Osteoblast (primary cell): ENCODE data around the gene SDHB. TPM values are rescaled to one million over a fixed set of nuclear protein-coding genes. Genes with fewer than 3 reads are reported as not detected.
"Not testable (repeated sequence)": the region's sequence is repeated elsewhere in the genome, so short reads cannot be mapped to it uniquely, and the experiment has no call there.

ENCODE experiments used
- DNase-seq: peaks from one replicate; pipeline ENCODE4 v3.0.0; 2011; ENCODE audit warnings: low spot score, mixed read lengths; ENCODE audit not compliant: insufficient read length; ENCODE audit errors: missing footprints
- H2AFZ ChIP-seq: 2 replicates; pipeline ENCODE4 v1.6.0; 2011; ENCODE audit warnings: mild to moderate bottlenecking, low read length
- H3K27ac ChIP-seq: 2 replicates; pipeline ENCODE4 v1.5.1; 2011; ENCODE audit warnings: mild to moderate bottlenecking, low read depth, low read length, moderate library complexity
- H3K27me3 ChIP-seq: 2 replicates; pipeline ENCODE4 v1.6.0; 2012; ENCODE audit warnings: mild to moderate bottlenecking, control low read depth, inconsistent platforms, low read length, moderate library complexity; ENCODE audit not compliant: insufficient read depth
- H3K36me3 ChIP-seq: 2 replicates; pipeline ENCODE4 v1.5.1; 2011; ENCODE audit warnings: mild to moderate bottlenecking, low read length, control low read depth, moderate library complexity; ENCODE audit not compliant: insufficient read depth
- H3K4me1 ChIP-seq: 2 replicates; pipeline ENCODE4 v1.5.1; 2011; ENCODE audit warnings: mild to moderate bottlenecking, low read length, control low read depth, moderate library complexity; ENCODE audit not compliant: insufficient read depth
- H3K4me2 ChIP-seq: 2 replicates; pipeline ENCODE4 v1.6.0; 2011; ENCODE audit warnings: mild to moderate bottlenecking, low read length; ENCODE audit not compliant: insufficient read depth
- H3K4me3 ChIP-seq: fragments of 200-600 bp; sonication (generic); 3 replicates; pipeline ENCODE4 v1.5.1; 2012; ENCODE audit warnings: mild to moderate bottlenecking, low read length, inconsistent platforms; ENCODE audit not compliant: insufficient read depth
- H3K79me2 ChIP-seq: 2 replicates; pipeline ENCODE4 v1.6.0; 2012; ENCODE audit warnings: mild to moderate bottlenecking, low read length, control low read depth, inconsistent platforms; ENCODE audit not compliant: insufficient read depth
- H3K9me3 ChIP-seq: 2 replicates; pipeline ENCODE4 v1.5.1; 2011; ENCODE audit warnings: low read depth, low read length, control low read depth
- H4K20me1 ChIP-seq: 2 replicates; pipeline ENCODE4 v1.6.0; 2012; ENCODE audit warnings: mild to moderate bottlenecking, low read length, control low read depth; ENCODE audit not compliant: insufficient read depth
- total RNA-seq: library from RNA; depleted of rRNA; stranded (reverse); fragments of >200 nt; gene quantifications from 2 replicates; pipeline ENCODE4 v1.2.3, GENCODE V29; 2012
- TF ChIP-seq, protein P1 (sequence below): IDR thresholded peaks from 2 replicates; pipeline ENCODE4 v1.5.1; 2011; ENCODE audit warnings: mild to moderate bottlenecking, low read depth, low read length, moderate library complexity; ENCODE audit errors: extremely low read depth

SDHB gene
- total RNA-seq, 1 donor, result 87.6 TPM

DNA sequence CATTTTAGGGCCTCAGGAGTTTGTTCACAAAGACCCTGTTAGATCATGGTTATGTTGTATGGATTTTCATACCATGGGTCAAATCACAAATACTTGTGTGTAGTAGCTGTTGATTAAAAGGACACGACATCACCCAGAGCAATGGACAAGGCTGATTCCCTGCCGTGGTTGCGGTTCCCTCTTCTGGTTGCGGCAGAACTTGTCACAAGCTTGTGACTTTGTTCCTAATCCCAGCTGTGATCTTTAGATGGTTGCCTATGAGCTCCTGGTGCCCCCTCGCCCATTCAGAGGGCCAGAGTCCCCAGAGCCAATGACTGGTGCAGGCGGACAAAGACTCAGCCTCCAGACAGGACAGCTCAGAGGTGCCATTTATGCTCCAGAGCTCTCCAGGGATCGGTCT lies 11.8 kb upstream of the SDHB start:
- H3K4me2 ChIP-seq, result no peak overlapping the region
- no peaks in the 10 kb centered on the region for H3K79me2 ChIP-seq
- no peak overlapping the region for H3K27ac ChIP-seq
- H3K4me3 ChIP-seq, result no peak overlapping the region
- H3K36me3 ChIP-seq, result no peaks in the 10 kb centered on the region
- H3K27me3 ChIP-seq, result no peaks in the 10 kb centered on the region
- no peak for DNase-seq
- H3K4me1 ChIP-seq, result peaks cover 7% of the 10 kb centered on the region
- H3K9me3 ChIP-seq, result no peaks in the 10 kb centered on the region
- H2AFZ ChIP-seq, result no peak overlapping the region
- TF ChIP-seq, protein P1, sequence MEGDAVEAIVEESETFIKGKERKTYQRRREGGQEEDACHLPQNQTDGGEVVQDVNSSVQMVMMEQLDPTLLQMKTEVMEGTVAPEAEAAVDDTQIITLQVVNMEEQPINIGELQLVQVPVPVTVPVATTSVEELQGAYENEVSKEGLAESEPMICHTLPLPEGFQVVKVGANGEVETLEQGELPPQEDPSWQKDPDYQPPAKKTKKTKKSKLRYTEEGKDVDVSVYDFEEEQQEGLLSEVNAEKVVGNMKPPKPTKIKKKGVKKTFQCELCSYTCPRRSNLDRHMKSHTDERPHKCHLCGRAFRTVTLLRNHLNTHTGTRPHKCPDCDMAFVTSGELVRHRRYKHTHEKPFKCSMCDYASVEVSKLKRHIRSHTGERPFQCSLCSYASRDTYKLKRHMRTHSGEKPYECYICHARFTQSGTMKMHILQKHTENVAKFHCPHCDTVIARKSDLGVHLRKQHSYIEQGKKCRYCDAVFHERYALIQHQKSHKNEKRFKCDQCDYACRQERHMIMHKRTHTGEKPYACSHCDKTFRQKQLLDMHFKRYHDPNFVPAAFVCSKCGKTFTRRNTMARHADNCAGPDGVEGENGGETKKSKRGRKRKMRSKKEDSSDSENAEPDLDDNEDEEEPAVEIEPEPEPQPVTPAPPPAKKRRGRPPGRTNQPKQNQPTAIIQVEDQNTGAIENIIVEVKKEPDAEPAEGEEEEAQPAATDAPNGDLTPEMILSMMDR, result no peak
- H4K20me1 ChIP-seq, result no peaks in the 10 kb centered on the region

DNA sequence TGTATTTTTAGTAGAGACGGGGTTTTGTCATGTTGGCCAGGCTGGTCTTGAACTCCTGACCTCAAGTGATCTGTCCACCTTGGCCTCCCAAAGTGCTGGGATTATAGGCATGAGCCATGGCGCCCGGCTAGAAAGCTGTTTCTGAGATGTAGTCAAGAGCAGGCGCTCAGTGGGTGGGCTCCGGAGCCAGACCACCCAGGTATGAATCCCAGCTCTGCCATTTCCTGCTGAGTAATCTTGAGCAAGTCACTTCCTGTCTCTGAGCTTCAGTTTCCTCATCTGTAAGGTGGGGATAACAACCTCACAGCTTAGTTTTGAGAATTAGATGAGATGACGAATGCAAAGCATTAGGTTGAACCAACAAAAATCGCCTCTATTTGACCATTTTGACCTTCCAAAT lies 8.9 kb upstream of the SDHB start:
- not testable (repeated sequence) for H3K79me2 ChIP-seq, H3K4me2 ChIP-seq, H3K27me3 ChIP-seq, H4K20me1 ChIP-seq, DNase-seq, H3K27ac ChIP-seq, H3K9me3 ChIP-seq, H2AFZ ChIP-seq, H3K36me3 ChIP-seq, H3K4me3 ChIP-seq
- H3K4me1 ChIP-seq, result peaks cover 12% of the 10 kb centered on the region

DNA sequence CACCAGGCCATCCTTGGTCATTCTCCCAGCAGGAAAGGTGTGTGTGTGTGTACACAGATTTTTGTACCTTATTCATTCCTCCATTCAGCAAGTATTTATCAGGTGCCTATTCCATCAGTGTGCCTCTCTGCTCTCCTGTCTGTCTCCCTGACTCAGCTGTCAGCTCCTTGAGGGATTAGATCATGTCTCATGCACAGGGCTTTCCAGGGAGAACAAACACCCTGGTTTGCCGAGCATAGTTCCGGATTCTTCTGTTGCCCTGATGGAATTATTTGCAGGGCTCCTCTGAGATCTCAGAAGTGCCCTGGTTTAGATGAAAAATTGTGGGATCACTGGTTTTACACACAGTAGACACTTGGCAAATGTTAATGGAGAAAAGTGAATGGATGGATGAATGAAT lies 8.1 kb upstream of the SDHB start:
- H3K36me3 ChIP-seq, result no peaks in the 10 kb centered on the region
- DNase-seq, result no peak
- H2AFZ ChIP-seq, result no peak overlapping the region
- H3K27me3 ChIP-seq, result peaks cover 2% of the 10 kb centered on the region
- no peak overlapping the region for H3K4me3 ChIP-seq
- no peak overlapping the region for H3K4me2 ChIP-seq
- H3K27ac ChIP-seq, result no peak overlapping the region
- no peaks in the 10 kb centered on the region for H4K20me1 ChIP-seq
- TF ChIP-seq, protein P1, result no peak
- H3K79me2 ChIP-seq, result no peaks in the 10 kb centered on the region
- H3K4me1 ChIP-seq, result peaks cover 12% of the 10 kb centered on the region
- H3K9me3 ChIP-seq, result no peaks in the 10 kb centered on the region

GRCh38 chr1:17061486-17061885 lies 7.7 kb upstream of the SDHB start:
- TF ChIP-seq, protein P1, result no peak
- Histone ChIP-seq H3K4me2 (no peak overlapping the region), H3K27ac (no peak overlapping the region), H3K4me3 (no peak overlapping the region), H3K4me1 (peaks cover 12% of the 10 kb centered on the region), H3K79me2 (no peaks in the 10 kb centered on the region), H3K27me3 (peaks cover 2% of the 10 kb centered on the region), H4K20me1 (no peaks in the 10 kb centered on the region), H3K9me3 (no peaks in the 10 kb centered on the region), H2AFZ (no peak overlapping the region), H3K36me3 (no peaks in the 10 kb centered on the region)
- no peak for DNase-seq

GRCh38 chr1:17060306-17060749 lies 6.5 kb upstream of the SDHB start:
- peaks cover 12% of the 10 kb centered on the region for H3K4me1 ChIP-seq
- H2AFZ ChIP-seq, result peak overlapping the region; percentile 68
- no peaks in the 10 kb centered on the region for H3K9me3 ChIP-seq
- H4K20me1 ChIP-seq, result no peaks in the 10 kb centered on the region
- no peaks in the 10 kb centered on the region for H3K36me3 ChIP-seq
- H3K79me2 ChIP-seq, result no peaks in the 10 kb centered on the region
- no peak overlapping the region for H3K4me3 ChIP-seq
- TF ChIP-seq, protein P1, result no peak
- DNase-seq, result no peak
- no peak overlapping the region for H3K4me2 ChIP-seq
- peaks cover 2% of the 10 kb centered on the region for H3K27me3 ChIP-seq
- H3K27ac ChIP-seq, result no peak overlapping the region
